HCT116 (cell line): ENCODE data around the gene SRL. TPM values are rescaled to one million over a fixed set of nuclear protein-coding genes. Genes with fewer than 3 reads are reported as not detected.

Experiments used
- ATAC-seq: fragments of 200-7000 bp; cut with Tn5 transposase; 2 replicates; pipeline ENCODE4 v1.9.1; 2020; ENCODE audit warnings: mild to moderate bottlenecking, moderate library complexity
- BruUV-seq: library from RNA; stranded (reverse); fragments of 400-500 nt; replicated peaks from 2 replicates; lab custom pipeline; 2021; lab: Mats Ljungman, UMichigan
- CTCF ChIA-PET: fragments of 300-600 bp; sonication (Branson Sonifier 250); formaldehyde crosslinking; loops from one replicate; lab custom pipeline; 2021; ENCODE audit warnings: antibody characterized with exemption; lab: Charles Lee
- POLR2A ChIA-PET: fragments of 300-600, 350-600 bp; sonication (Branson Sonifier 250); formaldehyde crosslinking; loops from one replicate; lab custom pipeline; 2021; ENCODE audit warnings: antibody characterized with exemption; lab: Charles Lee
- RAD21 ChIA-PET, 2 experiments: fragments of 300-600 bp; sonication (Branson Sonifier 250); formaldehyde crosslinking; loops; one replicate each; lab custom pipeline; 2023; ENCODE audit warnings: low total read pairs in 2 of 2; ENCODE audit not compliant: uncharacterized antibody in 2 of 2, unreplicated experiment in 2 of 2, low non-redundant PET in 1 of 2; lab: Charles Lee
- DNase-seq: peaks from one replicate; pipeline ENCODE4 v3.0.0-alpha.2; 2010; ENCODE audit warnings: low read depth, low spot score
- H2AFZ ChIP-seq: fragments of 200-600 bp; shearing (Covaris generic), sonication (generic); 2 replicates; pipeline ENCODE4 v1.6.1; 2017; ENCODE audit warnings: low read depth, mixed run types, mixed read lengths, antibody characterized with exemption, low read length; ENCODE audit not compliant: poor library complexity, severe bottlenecking
- H3K27ac ChIP-seq: 2 replicates; pipeline ENCODE4 v1.5.1; 2012; ENCODE audit warnings: low read depth, low read length
- H3K27me3 ChIP-seq: fragments of 200-600 bp; sonication (generic); 2 replicates; pipeline ENCODE4 v1.6.1; 2016; ENCODE audit warnings: mixed run types, low read length, mixed read lengths; ENCODE audit not compliant: insufficient read depth
- H3K36me3 ChIP-seq, 2 experiments: fragments of 200-500 bp in 1 of 2; fragments of 200-600 bp in 1 of 2; sonication (Bioruptor generic) in 1 of 2; sonication (generic) in 1 of 2; 2 replicates each; pipeline versions ENCODE4 v1.5.1 to v1.6.1; 2014 to 2016; ENCODE audit warnings: low read length in 2 of 2, inconsistent platforms in 1 of 2, mixed read lengths in 1 of 2, mixed run types in 1 of 2; ENCODE audit not compliant: insufficient read depth in 2 of 2, control insufficient read depth in 1 of 2
- H3K4me1 ChIP-seq, 2 experiments: fragments of 200-600 bp in 1 of 2; sonication (generic) in 1 of 2; 2 replicates each; pipeline versions ENCODE4 v1.5.1 to v1.6.1; 2012 to 2017; ENCODE audit warnings: low read length in 2 of 2, inconsistent platforms in 1 of 2, mild to moderate bottlenecking in 1 of 2, mixed read lengths in 1 of 2, mixed run types in 1 of 2, moderate library complexity in 1 of 2; ENCODE audit not compliant: insufficient read depth in 2 of 2, control insufficient read depth in 1 of 2
- H3K4me2 ChIP-seq: fragments of 200-600 bp; sonication (generic); 2 replicates; pipeline ENCODE4 v1.6.1; 2017; ENCODE audit warnings: mixed run types, low read length, mixed read lengths
- H3K4me3 ChIP-seq, 2 experiments: fragments of 200-600 bp in 1 of 2; sonication (generic) in 1 of 2; replicated peaks in 1 of 2; 2 replicates each; pipeline ENCODE4 v1.5.1; 2011 to 2016; ENCODE audit warnings: low read length in 2 of 2, control low read depth in 1 of 2, low read depth in 1 of 2, mild to moderate bottlenecking in 1 of 2, mixed read lengths in 1 of 2, mixed run types in 1 of 2
- H3K79me2 ChIP-seq: fragments of 200-600 bp; sonication (generic); 2 replicates; pipeline ENCODE4 v1.6.1; 2017; ENCODE audit warnings: mild to moderate bottlenecking, mixed run types, low read length, moderate library complexity, mixed read lengths; ENCODE audit not compliant: insufficient read depth
- H3K9ac ChIP-seq: fragments of 200-600 bp; sonication (generic); 2 replicates; pipeline ENCODE4 v1.6.1; 2016; ENCODE audit warnings: low read length, mixed read lengths
- H3K9me2 ChIP-seq: fragments of 200-600 bp; sonication (generic), shearing (Covaris generic); 2 replicates; pipeline ENCODE4 v1.6.1; 2017; ENCODE audit warnings: mixed run types, mild to moderate bottlenecking, moderate library complexity; ENCODE audit not compliant: insufficient read depth
- H3K9me3 ChIP-seq, 2 experiments: fragments of 200-500 bp in 1 of 2; fragments of 200-600 bp in 1 of 2; sonication (Bioruptor generic) in 1 of 2; sonication (generic) in 1 of 2; 2 replicates each; pipeline ENCODE4 v1.6.1; 2014 to 2017; ENCODE audit warnings: low read length in 2 of 2, mixed read lengths in 2 of 2, inconsistent platforms in 1 of 2, low read depth in 1 of 2, mild to moderate bottlenecking in 1 of 2, mixed run types in 1 of 2, moderate library complexity in 1 of 2; ENCODE audit not compliant: control insufficient read depth in 1 of 2, insufficient read depth in 1 of 2
- H4K20me1 ChIP-seq: fragments of 200-600 bp; sonication (generic), shearing (Covaris generic); 2 replicates; pipeline ENCODE4 v1.6.1; 2017; ENCODE audit warnings: mixed run types, mild to moderate bottlenecking, moderate library complexity; ENCODE audit not compliant: insufficient read depth
- CEBPB ChIP-seq: IDR thresholded peaks from 2 replicates; pipeline ENCODE4 v1.6.1; 2012; ENCODE audit warnings: low read depth
- EGR1 ChIP-seq: IDR thresholded peaks from 2 replicates; pipeline ENCODE4 v1.6.1; 2012; ENCODE audit warnings: low read depth
- ELF1 ChIP-seq: IDR thresholded peaks from 2 replicates; pipeline ENCODE4 v1.6.1; 2012; ENCODE audit warnings: low read depth, borderline replicate concordance
- EZH2 ChIP-seq: fragments of 200-600 bp; sonication (generic); IDR thresholded peaks from 2 replicates; pipeline ENCODE4 v1.6.1; 2017; ENCODE audit warnings: antibody characterized with exemption, mixed run types
- FOSL1 ChIP-seq: IDR thresholded peaks from 2 replicates; pipeline ENCODE4 v1.6.1; 2012; ENCODE audit warnings: low read depth
- JUND ChIP-seq: IDR thresholded peaks from 2 replicates; pipeline ENCODE4 v1.6.1; 2012
- MAX ChIP-seq: IDR thresholded peaks from 2 replicates; pipeline ENCODE4 v1.6.1; 2012
- POLR2AphosphoS5 ChIP-seq: IDR thresholded peaks from 2 replicates; pipeline ENCODE4 v1.6.1; 2011; ENCODE audit warnings: mild to moderate bottlenecking, low read depth, low read length, moderate library complexity
- SIN3A ChIP-seq: IDR thresholded peaks from 2 replicates; pipeline ENCODE4 v1.6.1; 2012; ENCODE audit warnings: low read depth
- SP1 ChIP-seq: IDR thresholded peaks from 2 replicates; pipeline ENCODE4 v1.6.1; 2012; ENCODE audit warnings: low read depth
- SRF ChIP-seq: IDR thresholded peaks from 2 replicates; pipeline ENCODE4 v1.6.1; 2012; ENCODE audit warnings: low read depth
- TCF7L2 ChIP-seq: IDR thresholded peaks from 2 replicates; pipeline ENCODE4 v1.7.0; 2011; ENCODE audit warnings: borderline replicate concordance, inconsistent platforms; ENCODE audit not compliant: insufficient read depth, insufficient read length; ENCODE audit errors: extremely low read depth
- YY1 ChIP-seq: IDR thresholded peaks from 2 replicates; pipeline ENCODE4 v1.6.1; 2011; ENCODE audit warnings: low read length, low read depth, moderate library complexity, mild to moderate bottlenecking; ENCODE audit not compliant: insufficient replicate concordance; ENCODE audit errors: extremely low read depth
- ZFX ChIP-seq: fragments of 450-650 bp; IDR thresholded peaks from 2 replicates; pipeline ENCODE4 v1.6.1; 2017
- ZNF274 ChIP-seq: fragments of 200-500 bp; sonication (Bioruptor generic); IDR thresholded peaks from 2 replicates; pipeline ENCODE4 v1.6.1; 2014; ENCODE audit warnings: mild to moderate bottlenecking, low read depth, low read length, inconsistent platforms
- intact Hi-C: fragments of 100-400 bp; cut with micrococcal nuclease; formaldehyde crosslinking; loops from 2 replicates; pipeline ENCODE4 v1.10.0; 2022
- total RNA-seq: library from RNA; stranded (reverse); gene quantifications from one replicate; pipeline ENCODE4 v1.2.1, GENCODE V29; 2021; ENCODE audit not compliant: unreplicated experiment

SRL gene
- total RNA-seq, 1 experiment from 2014 or later = not detected

GRCh38 chr16:4176906-4177417 is 64.9 kb downstream of the SRL start:
- TF ChIP-seq JUND (peak; percentile 79), POLR2AphosphoS5 (peak; percentile 45; the same call in 1 of the 2 replicates), EGR1 (no peak), EZH2 (no peak), ZNF274 (no peak), TCF7L2 (no peak), FOSL1 (peak; percentile 78), SP1 (peak; percentile 41; the same call in 1 of the 2 replicates), ELF1 (no peak)
- Histone ChIP-seq H3K4me1 (peaks cover 21 to 53% of the 10 kb centered on the region in 2 experiments), H2AFZ (no peak overlapping the region), H3K4me2 (peak overlapping the region; percentile 82), H3K36me3 (no peaks in the 10 kb centered on the region), H3K9ac (peak overlapping the region; percentile 28; the same call in 1 of the 2 replicates), H3K27me3 (no peaks in the 10 kb centered on the region), H3K9me3 (no peaks in the 10 kb centered on the region), H3K9me2 (no peaks in the 10 kb centered on the region), H3K27ac (peak overlapping the region; percentile 42), H3K4me3 (peak overlapping the region in 1 of 2 experiments; percentile 34; a peak in 2 of 4 replicates), H3K79me2 (no peaks in the 10 kb centered on the region), H4K20me1 (no peaks in the 10 kb centered on the region)
- BruUV-seq = no TSS peak
- peak; percentile 45 for DNase-seq
- RAD21 ChIA-PET = no interaction called here
- ATAC-seq = peak; percentile 95
- intact Hi-C loops = no loop called here
- POLR2A ChIA-PET = interaction anchor here (0.9 kb wide), 1 partner anchor 77 kb away, joined by 3 read pairs; no protein-coding TSS in a partner anchor
- CTCF ChIA-PET = interaction anchor here (1.4 kb wide), 1 partner anchor 77 kb away, joined by 9 read pairs; no protein-coding TSS in a partner anchor

- Histone ChIP-seq H2AFZ (no peak overlapping the region), H3K79me2 (no peaks in the 10 kb centered on the region), H4K20me1 (no peaks in the 10 kb centered on the region), H3K4me3 (no peak overlapping the region), H3K36me3 (no peaks in the 10 kb centered on the region), H3K4me2 (0 out of 2 replicates have a peak overlapping the region, but pooled peaks have one; percentile 2), H3K9me3 (no peaks in the 10 kb centered on the region), H3K9ac (no peak overlapping the region), H3K9me2 (no peaks in the 10 kb centered on the region), H3K27me3 (no peaks in the 10 kb centered on the region), H3K4me1 (peaks cover 21 to 49% of the 10 kb centered on the region in 2 experiments), H3K27ac (no peak overlapping the region)
- intact Hi-C loops = no loop called here
- no TSS peak for BruUV-seq
- ChIA-PET CTCF (no interaction called here), RAD21 (no interaction called here), POLR2A (interaction anchor here (0.9 kb wide), 1 partner anchor 78 kb away, joined by 3 read pairs; no protein-coding TSS in a partner anchor)
- DNase-seq (no peak), ATAC-seq (no peak)
- no peak for TF ChIP-seq SIN3A
- no peak for TF ChIP-seq SRF
- no peak for TF ChIP-seq FOSL1
- no peak for TF ChIP-seq EGR1
- TF ChIP-seq JUND = no peak
- TF ChIP-seq CEBPB = no peak
- no peak for TF ChIP-seq EZH2
- no peak for TF ChIP-seq YY1
- TF ChIP-seq ZFX = no peak
- TF ChIP-seq MAX = no peak
- no peak for TF ChIP-seq POLR2AphosphoS5
Observed at GRCh38 chr16:4175849-4176248, 66.0 kb downstream of the SRL start.
